Loucy (cell line): Measurements from ENCODE around the gene CTR9.

ENCODE experiments used
- H2AFZ ChIP-seq: fragments of 200-600 bp; sonication (generic); 2 replicates; pipeline ENCODE4 v1.6.0; 2016; ENCODE audit warnings: antibody characterized with exemption, mild to moderate bottlenecking, low read length, moderate library complexity
- H3F3A ChIP-seq: fragments of 200-600 bp; 2 replicates; pipeline ENCODE4 v1.6.0; 2016; ENCODE audit warnings: antibody characterized with exemption, low read depth, mild to moderate bottlenecking
- H3K27me3 ChIP-seq: fragments of 200-600 bp; sonication (generic); 2 replicates; pipeline ENCODE4 v1.6.1; 2014; ENCODE audit warnings: low read length, mild to moderate bottlenecking; ENCODE audit not compliant: insufficient read depth, poor library complexity, severe bottlenecking
- H3K36me3 ChIP-seq: fragments of 200-600 bp; sonication (generic); 2 replicates; pipeline ENCODE4 v1.6.1; 2016; ENCODE audit warnings: low read length; ENCODE audit not compliant: insufficient read depth
- H3K4me1 ChIP-seq: fragments of 200-600 bp; sonication (generic); 2 replicates; pipeline ENCODE4 v1.5.1; 2014; ENCODE audit warnings: low read length, mild to moderate bottlenecking; ENCODE audit not compliant: insufficient read depth, poor library complexity, severe bottlenecking
- H3K4me2 ChIP-seq: fragments of 200-600 bp; sonication (generic); 2 replicates; pipeline ENCODE4 v1.6.0; 2014; ENCODE audit warnings: antibody characterized with exemption, low read length, low read depth, mild to moderate bottlenecking; ENCODE audit not compliant: poor library complexity, severe bottlenecking
- H3K4me3 ChIP-seq: fragments of 200-600 bp; sonication (generic); 2 replicates; pipeline ENCODE4 v1.5.1; 2014; ENCODE audit warnings: low read length, mild to moderate bottlenecking, mixed read lengths; ENCODE audit not compliant: poor library complexity, severe bottlenecking
- H3K79me2 ChIP-seq: fragments of 200-600 bp; sonication (generic); 2 replicates; pipeline ENCODE4 v1.6.1; 2014; ENCODE audit warnings: low read length; ENCODE audit not compliant: insufficient read depth
- H3K9ac ChIP-seq: fragments of 200-600 bp; sonication (generic); 2 replicates; pipeline ENCODE4 v1.6.0; 2014; ENCODE audit warnings: mild to moderate bottlenecking, low read depth, low read length, moderate library complexity; ENCODE audit not compliant: poor library complexity, severe bottlenecking
- H3K9me2 ChIP-seq: fragments of 200-600 bp; sonication (generic); replicated peaks from 2 replicates; pipeline ENCODE4 v1.6.1; 2016; ENCODE audit warnings: low read depth, low read length, mixed read lengths
- H3K9me3 ChIP-seq: fragments of 200-600 bp; sonication (generic); 2 replicates; pipeline ENCODE4 v1.6.1; 2014; ENCODE audit warnings: mild to moderate bottlenecking, antibody characterized with exemption, low read length, low read depth; ENCODE audit not compliant: insufficient read depth
- H4K20me1 ChIP-seq: fragments of 200-600 bp; sonication (generic); 2 replicates; pipeline ENCODE4 v1.6.0; 2014; ENCODE audit warnings: antibody characterized with exemption, low read length, mild to moderate bottlenecking; ENCODE audit not compliant: insufficient read depth, poor library complexity, severe bottlenecking
- EZH2phosphoT487 ChIP-seq: fragments of 200-600 bp; IDR thresholded peaks from 2 replicates; pipeline ENCODE4 v1.6.1; 2018; ENCODE audit warnings: antibody characterized with exemption, mild to moderate bottlenecking, moderate library complexity, borderline replicate concordance
- TF ChIP-seq, protein P1 (sequence below): fragments of 200-600 bp; sonication (generic); conservative IDR thresholded peaks from 2 replicates; pipeline ENCODE4 v1.5.1; 2014; ENCODE audit warnings: mild to moderate bottlenecking, antibody characterized with exemption, low read length

The CTR9 gene

DNA sequence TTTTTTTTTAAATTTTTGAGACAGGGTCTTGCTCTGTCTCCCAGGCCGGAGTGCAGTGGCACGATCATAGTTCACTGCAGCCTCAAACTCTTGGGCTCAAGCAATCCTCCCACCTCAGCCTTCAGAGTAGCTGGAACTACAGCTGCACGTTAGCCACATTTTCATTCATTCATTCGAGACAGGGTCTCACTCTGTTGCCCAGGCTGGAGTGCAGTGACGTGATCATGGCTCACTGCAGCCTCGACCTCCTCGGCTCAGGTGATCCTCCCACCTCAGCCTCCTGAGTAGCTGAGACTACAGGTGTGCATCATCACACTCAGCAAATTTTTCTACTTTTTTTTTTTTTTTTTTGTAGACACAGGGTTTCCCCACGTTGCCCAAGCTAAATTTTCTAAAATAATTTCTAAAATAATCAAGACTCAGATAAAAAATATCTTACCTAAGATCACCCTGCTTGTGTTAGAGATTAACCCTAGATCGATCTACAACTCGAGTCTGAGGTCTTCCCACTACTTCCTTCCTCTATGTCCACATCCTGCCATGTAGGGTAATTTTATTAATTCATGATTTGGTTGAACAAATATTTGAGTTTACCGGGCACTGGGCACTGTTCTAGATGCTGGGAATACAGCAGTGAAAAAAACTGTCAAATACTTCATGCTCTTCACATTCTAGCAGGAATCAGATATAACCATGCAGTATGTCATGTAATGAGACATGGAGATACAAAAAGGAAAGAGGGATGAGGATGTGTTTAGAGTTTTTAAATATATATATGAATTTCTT is 42.6 kb downstream of the CTR9 start:
- TF ChIP-seq, protein P1, sequence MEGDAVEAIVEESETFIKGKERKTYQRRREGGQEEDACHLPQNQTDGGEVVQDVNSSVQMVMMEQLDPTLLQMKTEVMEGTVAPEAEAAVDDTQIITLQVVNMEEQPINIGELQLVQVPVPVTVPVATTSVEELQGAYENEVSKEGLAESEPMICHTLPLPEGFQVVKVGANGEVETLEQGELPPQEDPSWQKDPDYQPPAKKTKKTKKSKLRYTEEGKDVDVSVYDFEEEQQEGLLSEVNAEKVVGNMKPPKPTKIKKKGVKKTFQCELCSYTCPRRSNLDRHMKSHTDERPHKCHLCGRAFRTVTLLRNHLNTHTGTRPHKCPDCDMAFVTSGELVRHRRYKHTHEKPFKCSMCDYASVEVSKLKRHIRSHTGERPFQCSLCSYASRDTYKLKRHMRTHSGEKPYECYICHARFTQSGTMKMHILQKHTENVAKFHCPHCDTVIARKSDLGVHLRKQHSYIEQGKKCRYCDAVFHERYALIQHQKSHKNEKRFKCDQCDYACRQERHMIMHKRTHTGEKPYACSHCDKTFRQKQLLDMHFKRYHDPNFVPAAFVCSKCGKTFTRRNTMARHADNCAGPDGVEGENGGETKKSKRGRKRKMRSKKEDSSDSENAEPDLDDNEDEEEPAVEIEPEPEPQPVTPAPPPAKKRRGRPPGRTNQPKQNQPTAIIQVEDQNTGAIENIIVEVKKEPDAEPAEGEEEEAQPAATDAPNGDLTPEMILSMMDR: no peak
- no peak for TF ChIP-seq EZH2phosphoT487
- H3K9me2 ChIP-seq: no peaks in the 10 kb centered on the region
- no peak overlapping the region for H3K9ac ChIP-seq
- peaks cover 32% of the 10 kb centered on the region; the same call in 1 of the 2 replicates for H3F3A ChIP-seq
- peaks cover 19% of the 10 kb centered on the region for H4K20me1 ChIP-seq
- H3K79me2 ChIP-seq: peaks cover 3% of the 10 kb centered on the region; the same call in 1 of the 2 replicates
- peaks cover 27% of the 10 kb centered on the region for H3K36me3 ChIP-seq
- H3K4me2 ChIP-seq: peak overlapping the region; percentile 34
- H3K27me3 ChIP-seq: no peaks in the 10 kb centered on the region
- H2AFZ ChIP-seq: no peak overlapping the region
- no peak overlapping the region for H3K4me3 ChIP-seq
- H3K4me1 ChIP-seq: peaks cover 16% of the 10 kb centered on the region
- H3K9me3 ChIP-seq: no peaks in the 10 kb centered on the region

DNA sequence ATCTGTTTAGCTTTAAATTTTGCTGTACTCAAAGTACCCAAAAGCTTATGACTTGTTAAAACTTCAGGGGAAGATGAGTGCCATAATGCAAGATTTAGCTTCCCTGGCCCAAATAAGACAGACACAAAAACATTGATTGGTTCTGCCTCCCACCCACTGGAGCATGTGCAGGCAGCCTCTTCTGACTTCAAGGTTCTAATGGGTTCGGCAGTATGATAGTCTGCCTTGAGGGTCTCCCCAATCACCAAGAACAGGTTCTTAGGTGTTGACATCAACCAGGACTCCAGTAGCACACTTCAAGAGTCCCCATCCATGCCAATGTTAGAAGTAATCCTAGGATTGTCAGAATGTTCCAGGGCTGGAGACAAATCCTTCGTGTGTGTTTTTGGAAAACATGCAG is 45.1 kb downstream of the CTR9 start:
- H3K79me2 ChIP-seq: peaks cover 28% of the 10 kb centered on the region
- H3K36me3 ChIP-seq: peaks cover 53% of the 10 kb centered on the region
- H3K9ac ChIP-seq: no peak overlapping the region
- H3F3A ChIP-seq: peaks cover 36% of the 10 kb centered on the region
- H3K27me3 ChIP-seq: no peaks in the 10 kb centered on the region
- H3K9me3 ChIP-seq: no peaks in the 10 kb centered on the region
- H3K4me3 ChIP-seq: no peak overlapping the region
- TF ChIP-seq, protein P1: no peak
- TF ChIP-seq EZH2phosphoT487: no peak
- no peak overlapping the region for H2AFZ ChIP-seq
- H3K4me1 ChIP-seq: peaks cover 40% of the 10 kb centered on the region
- no peak overlapping the region for H3K4me2 ChIP-seq
- no peaks in the 10 kb centered on the region for H3K9me2 ChIP-seq
- H4K20me1 ChIP-seq: peaks cover 44% of the 10 kb centered on the region

DNA sequence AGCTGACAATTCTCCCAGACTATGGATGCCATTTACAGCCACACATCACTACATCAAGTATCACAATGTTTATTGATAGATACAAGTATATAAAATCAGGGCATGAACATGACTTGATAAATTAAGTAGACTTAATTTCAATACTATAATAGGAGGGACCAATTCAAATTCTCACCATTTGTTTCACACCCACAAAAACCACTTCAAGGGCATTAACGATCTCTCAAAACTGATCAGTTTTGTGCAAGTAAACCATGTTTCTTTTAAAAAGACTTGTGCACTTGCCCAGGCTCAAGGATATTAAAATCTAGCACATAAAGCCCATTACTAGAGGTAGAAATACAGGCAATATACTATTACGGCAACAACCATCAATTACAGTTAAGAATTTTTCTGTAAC is 46.0 kb downstream of the CTR9 start:
- H3K79me2 ChIP-seq: peaks cover 36% of the 10 kb centered on the region
- TF ChIP-seq, protein P1: no peak
- no peak for TF ChIP-seq EZH2phosphoT487
- peaks cover 44% of the 10 kb centered on the region for H3F3A ChIP-seq
- H3K4me1 ChIP-seq: peaks cover 48% of the 10 kb centered on the region
- no peaks in the 10 kb centered on the region for H3K9me2 ChIP-seq
- no peak overlapping the region for H3K4me3 ChIP-seq
- peaks cover 61% of the 10 kb centered on the region for H3K36me3 ChIP-seq
- H3K9ac ChIP-seq: no peak overlapping the region
- no peaks in the 10 kb centered on the region for H3K9me3 ChIP-seq
- no peak overlapping the region for H3K4me2 ChIP-seq
- H2AFZ ChIP-seq: no peak overlapping the region
- H3K27me3 ChIP-seq: no peaks in the 10 kb centered on the region
- peaks cover 52% of the 10 kb centered on the region for H4K20me1 ChIP-seq
